HG02840 (cell line): Measurements from ENCODE around the gene NRDE2.

Experiments used
- ATAC-seq: cut with Tn5 transposase; IDR thresholded peaks from one replicate; pipeline ENCODE4 v1.9.1; 2021; ENCODE audit warnings: mild to moderate bottlenecking, moderate library complexity, moderate number of reproducible peaks; ENCODE audit not compliant: unreplicated experiment, low FRiP score

The NRDE2 gene, protein sequence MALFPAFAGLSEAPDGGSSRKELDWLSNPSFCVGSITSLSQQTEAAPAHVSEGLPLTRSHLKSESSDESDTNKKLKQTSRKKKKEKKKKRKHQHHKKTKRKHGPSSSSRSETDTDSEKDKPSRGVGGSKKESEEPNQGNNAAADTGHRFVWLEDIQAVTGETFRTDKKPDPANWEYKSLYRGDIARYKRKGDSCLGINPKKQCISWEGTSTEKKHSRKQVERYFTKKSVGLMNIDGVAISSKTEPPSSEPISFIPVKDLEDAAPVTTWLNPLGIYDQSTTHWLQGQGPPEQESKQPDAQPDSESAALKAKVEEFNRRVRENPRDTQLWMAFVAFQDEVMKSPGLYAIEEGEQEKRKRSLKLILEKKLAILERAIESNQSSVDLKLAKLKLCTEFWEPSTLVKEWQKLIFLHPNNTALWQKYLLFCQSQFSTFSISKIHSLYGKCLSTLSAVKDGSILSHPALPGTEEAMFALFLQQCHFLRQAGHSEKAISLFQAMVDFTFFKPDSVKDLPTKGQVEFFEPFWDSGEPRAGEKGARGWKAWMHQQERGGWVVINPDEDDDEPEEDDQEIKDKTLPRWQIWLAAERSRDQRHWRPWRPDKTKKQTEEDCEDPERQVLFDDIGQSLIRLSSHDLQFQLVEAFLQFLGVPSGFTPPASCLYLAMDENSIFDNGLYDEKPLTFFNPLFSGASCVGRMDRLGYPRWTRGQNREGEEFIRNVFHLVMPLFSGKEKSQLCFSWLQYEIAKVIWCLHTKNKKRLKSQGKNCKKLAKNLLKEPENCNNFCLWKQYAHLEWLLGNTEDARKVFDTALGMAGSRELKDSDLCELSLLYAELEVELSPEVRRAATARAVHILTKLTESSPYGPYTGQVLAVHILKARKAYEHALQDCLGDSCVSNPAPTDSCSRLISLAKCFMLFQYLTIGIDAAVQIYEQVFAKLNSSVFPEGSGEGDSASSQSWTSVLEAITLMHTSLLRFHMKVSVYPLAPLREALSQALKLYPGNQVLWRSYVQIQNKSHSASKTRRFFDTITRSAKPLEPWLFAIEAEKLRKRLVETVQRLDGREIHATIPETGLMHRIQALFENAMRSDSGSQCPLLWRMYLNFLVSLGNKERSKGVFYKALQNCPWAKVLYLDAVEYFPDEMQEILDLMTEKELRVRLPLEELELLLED

GRCh38 chr14:90331497-90332270 lies at the start of gene NRDE2:
TSS of gene NRDE2 (minus strand) at chr14:90331941. CDS start at chr14:90331904, 37 bp downstream.
- ATAC-seq = peak; percentile 87

- ATAC-seq = no peak
Observed at GRCh38 chr14:90381011-90381786, 49.5 kb upstream of the NRDE2 start.

DNA sequence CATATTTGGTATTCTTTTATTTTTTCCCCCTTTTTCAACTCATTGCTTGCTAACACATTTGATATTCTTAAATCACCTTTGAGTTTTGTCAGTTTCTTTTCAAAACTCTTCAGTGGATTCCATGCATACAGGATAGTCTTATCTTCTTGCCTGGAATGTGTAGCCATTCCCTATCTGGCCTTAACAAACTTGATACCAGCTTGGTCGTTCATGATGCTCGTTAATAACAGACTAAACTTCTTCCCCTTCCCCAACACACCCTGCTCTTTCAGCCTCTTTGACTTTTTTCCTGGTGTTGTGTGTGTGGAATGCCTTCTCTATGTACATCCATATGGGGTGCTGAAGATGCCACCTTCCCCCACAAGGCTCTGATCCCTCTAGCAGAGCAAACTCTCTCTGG lies 47.4 kb upstream of the NRDE2 start:
- ATAC-seq = no peak

GRCh38 chr14:90378249-90378648 lies 46.5 kb upstream of the NRDE2 start:
- no peak for ATAC-seq

DNA sequence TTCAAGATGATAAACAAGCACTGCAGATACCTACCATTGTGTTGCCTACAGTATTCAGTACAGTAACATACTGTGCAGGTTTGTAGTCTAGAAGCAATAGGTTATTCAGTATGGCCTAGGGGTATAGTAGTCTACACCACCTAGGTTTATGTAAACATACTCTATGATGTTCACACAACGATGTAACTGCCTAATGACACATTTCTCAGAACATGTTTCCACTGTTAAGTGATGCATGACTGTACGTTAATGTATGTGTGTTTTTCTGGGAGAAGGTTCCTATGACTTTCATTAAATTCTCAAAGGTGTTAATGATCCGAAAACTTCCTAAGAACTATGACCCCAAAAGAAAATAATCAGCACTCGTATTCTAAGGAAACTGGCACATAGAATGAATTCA lies 44.2 kb upstream of the NRDE2 start:
- ATAC-seq = no peak

- ATAC-seq = no peak
Observed at GRCh38 chr14:90374813-90375212, 43.1 kb upstream of the NRDE2 start.

DNA sequence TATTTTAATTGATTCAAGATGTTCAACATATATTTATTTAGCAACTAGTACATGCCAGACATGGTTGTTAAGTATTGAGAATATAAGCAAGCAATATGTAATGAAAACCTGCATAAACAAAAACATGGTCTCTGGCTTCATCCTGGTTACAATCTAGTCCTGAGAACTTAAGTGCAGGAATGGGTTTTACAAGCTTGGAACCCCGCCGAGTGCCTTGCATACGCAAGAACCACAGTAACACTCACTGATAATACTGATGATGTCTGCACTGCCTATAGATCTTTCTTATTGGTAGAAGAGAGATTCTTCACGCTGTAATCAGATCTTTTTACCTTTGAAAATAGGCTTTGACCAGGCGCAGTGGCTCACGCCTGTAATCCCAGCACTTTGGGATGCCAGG lies 42.1 kb upstream of the NRDE2 start:
- no peak for ATAC-seq

- ATAC-seq = no peak
Observed at GRCh38 chr14:90368946-90369721, 37.4 kb upstream of the NRDE2 start.

DNA sequence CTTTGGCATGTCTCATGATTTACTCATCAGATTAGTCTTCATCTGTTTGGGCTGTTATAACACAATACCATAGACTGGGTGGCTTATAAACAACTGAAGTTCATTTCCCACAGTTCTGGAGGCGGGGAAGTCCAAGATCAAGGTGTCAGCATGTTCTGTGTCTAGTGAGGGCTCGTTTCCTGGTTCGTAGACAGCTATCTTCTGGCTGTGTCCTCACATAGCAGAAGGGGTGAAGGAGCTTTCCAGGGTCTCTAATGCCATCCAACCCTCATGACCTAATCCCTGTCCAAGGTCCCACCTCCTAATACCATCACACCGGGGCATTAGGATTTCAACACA lies 30.8 kb upstream of the NRDE2 start:
- no peak for ATAC-seq

- no peak for ATAC-seq
Observed at GRCh38 chr14:90361865-90362557, 30.3 kb upstream of the NRDE2 start.

DNA sequence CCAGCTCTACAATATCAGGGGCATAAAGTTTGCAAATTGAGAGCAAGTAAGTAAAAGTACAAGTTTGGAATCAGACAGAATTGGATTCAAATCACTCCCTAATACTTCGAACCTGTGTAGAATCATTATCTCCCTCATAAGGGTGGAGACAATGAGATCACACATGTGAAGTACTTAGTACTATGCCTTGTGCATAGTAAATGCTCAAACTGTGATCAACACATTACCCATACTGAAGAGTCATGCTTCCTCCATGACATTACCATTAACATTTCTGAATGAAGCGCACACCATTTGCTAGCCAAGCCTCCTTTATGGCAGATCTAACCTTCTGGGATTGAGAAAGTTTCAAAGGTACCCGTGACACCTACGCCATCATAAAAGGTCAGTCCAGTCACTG lies 26.6 kb upstream of the NRDE2 start:
- no peak for ATAC-seq

- no peak for ATAC-seq
Observed at GRCh38 chr14:90356925-90357324, 25.2 kb upstream of the NRDE2 start.

GRCh38 chr14:90355540-90356518 lies 24.1 kb upstream of the NRDE2 start:
- no peak for ATAC-seq

DNA sequence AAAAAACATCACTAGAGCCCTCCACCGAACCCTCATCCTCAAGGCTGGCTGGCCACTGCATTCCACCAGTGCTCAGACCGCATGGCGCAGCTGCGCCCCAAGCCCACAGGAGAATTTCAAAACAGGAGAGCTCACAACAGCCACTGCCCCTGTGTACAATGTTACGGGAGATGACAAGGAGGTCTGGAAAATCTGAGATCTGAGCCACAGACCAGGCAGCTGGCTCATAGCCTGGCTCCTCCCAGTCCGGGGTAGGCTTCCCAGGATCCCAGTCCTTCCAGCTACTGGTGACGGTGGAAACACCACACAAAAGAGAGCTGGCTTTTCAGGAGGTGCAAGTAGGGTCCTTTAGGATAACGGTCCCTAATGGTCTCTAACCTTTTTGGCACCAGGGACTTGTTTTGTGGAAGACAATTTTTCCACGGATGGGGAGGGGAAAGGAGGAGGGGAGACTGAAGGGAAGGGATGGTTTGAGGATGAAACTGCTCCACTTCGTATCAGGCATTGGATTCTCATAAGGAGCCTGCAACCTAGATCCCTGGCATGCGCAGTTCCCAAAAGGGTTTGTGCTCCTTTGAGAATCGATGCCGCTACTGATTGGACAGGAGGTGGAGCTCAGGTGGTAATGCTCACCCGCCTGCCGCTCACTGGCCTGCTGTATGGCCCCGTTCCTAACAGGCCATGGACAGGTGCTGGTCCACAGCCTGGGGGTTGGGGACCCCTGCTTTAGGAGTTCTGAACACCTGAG lies 23.0 kb upstream of the NRDE2 start:
- ATAC-seq = no peak

DNA sequence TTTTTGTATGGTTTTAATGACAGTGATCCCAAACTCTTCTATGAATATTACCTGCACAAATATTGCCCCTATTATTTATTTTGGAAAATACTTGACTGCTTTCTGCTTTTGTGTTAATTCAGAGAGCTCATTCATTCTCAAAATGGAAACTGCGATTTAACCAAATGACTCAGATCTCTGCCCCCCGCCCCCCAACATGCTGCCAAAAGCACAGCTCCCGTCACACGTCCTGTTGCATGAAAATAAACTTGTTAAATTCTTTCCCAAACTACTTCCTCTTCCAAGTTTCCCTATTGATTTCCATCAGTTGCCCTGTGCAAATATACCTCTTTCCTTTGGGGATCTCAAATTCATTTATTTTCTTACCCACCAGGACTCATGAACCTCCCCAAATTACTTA lies 18.0 kb upstream of the NRDE2 start:
- no peak for ATAC-seq

- no peak for ATAC-seq
Observed at GRCh38 chr14:90348270-90348669, 16.5 kb upstream of the NRDE2 start.

DNA sequence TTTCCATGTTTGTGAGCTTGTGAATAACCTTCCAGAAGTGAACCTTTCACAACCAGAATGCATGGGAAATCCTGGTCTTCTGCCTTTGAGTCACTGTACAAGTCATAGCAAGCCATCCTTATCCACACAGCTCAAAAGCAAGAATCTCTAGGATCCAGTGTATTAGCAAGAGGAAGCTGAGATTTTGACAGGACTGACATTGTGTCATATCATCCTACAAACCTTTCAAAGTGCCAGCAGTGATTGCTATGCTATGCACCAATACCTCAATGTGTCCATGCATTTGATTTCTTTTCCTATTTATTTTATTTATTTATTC lies 13.5 kb upstream of the NRDE2 start:
- ATAC-seq = no peak
